Hindlimb muscle (tissue), 1 donor: ENCODE data around the gene MX1. TPM values are rescaled to one million over a fixed set of nuclear protein-coding genes. Genes with fewer than 3 reads are reported as not detected.

ENCODE experiments used
- DNase-seq: peaks from one replicate; pipeline ENCODE4 v3.0.0-alpha.2; 2013
- polyA plus RNA-seq: library from polyadenylated mRNA; unstranded; fragments of 120-200 nt; gene quantifications from one replicate; pipeline ENCODE4 v1.2.1, GENCODE V29; 2013; ENCODE audit not compliant: insufficient read length

Gene MX1
- 4.7 TPM for polyA plus RNA-seq

DNA sequence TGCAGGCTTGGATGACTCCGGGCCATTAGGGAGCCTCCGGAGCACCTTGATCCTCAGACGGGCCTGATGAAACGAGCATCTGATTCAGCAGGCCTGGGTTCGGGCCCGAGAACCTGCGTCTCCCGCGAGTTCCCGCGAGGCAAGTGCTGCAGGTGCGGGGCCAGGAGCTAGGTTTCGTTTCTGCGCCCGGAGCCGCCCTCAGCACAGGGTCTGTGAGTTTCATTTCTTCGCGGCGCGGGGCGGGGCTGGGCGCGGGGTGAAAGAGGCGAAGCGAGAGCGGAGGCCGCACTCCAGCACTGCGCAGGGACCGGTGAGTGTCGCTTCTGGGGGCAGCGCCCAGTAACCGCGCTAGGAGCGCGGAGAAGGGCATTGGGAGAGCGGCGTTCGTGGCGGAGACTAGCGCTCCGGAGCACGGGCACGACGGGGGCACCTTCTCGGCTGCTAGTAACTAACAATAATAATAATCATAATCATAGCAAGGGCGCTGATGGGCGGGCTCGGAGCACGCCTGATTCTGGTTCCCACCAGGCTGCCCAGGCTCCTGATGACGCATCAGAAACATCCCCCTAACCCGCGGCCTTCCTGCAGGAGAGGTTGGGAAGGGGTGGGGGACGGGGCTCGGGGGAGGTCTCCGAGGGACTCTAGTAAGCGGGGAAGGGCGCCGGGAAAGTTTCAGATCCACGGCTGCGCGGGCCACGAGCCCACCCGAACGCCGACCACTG is at the start of gene MX1:
MX1 (plus strand) TSS at position 286 of the 722 bp plus-strand sequence. CDS start 5,832 bp downstream, outside the sequence.
- DNase-seq = peak; percentile 44

DNA sequence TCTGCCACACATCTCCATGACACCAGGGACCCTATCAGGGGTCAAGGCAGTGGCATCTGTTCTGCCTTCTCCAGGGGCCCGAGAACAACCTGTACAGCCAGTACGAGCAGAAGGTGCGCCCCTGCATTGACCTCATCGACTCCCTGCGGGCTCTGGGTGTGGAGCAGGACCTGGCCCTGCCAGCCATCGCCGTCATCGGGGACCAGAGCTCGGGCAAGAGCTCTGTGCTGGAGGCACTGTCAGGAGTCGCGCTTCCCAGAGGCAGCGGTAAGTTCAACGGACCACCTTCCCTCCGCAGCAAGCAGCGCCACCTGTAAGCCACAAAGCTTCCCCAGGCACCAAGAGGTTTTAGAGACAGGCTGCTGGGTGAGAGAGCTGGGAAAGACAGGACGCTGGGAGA is 48.3 kb upstream of the MX1 start:
- DNase-seq = no peak

- DNase-seq = no peak
Measured at GRCh38 chr21:41378849-41379248, 47.2 kb upstream of the MX1 start.

- DNase-seq = no peak
Measured at GRCh38 chr21:41379901-41380300, 46.1 kb upstream of the MX1 start.

- DNase-seq = no peak
Measured at GRCh38 chr21:41381731-41382130, 44.3 kb upstream of the MX1 start.

DNA sequence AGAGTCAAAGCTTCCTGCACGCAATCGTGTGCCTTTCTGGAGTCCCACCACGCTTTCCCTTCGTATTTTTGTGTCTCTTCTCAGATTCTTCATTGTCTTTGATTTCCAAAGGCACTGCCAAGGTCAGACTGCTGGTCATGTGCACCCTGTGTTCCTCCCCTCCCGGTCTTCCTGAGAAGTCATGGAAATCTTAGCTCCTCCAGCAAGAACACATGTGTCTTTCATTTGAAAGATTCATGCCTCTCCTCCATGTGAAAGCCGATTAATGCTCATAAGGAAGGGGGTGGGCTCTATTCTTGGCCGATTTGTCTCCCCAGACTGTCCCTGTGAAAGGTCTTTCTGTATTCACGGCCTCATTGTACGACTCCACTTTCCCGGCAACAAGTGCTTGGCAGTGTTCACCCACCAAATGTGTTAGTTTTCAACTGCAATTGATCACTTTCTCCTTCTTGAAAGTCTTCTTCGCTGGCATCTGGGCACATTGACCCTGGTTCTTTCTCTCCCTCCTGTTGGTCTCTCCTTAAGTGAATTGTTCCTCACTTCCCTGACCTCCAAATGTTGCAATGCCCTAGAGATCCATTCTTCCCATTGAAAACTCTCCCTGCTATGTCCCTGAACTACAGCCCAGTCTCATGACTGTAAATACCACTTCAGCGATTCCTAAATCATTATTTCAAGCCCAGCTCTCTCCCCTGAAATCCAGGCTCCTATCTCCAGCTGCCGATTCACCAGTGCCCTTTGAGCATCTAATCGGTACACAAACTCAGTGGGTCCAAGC is 38.8 kb upstream of the MX1 start:
- no peak for DNase-seq

- DNase-seq = no peak
Measured at GRCh38 chr21:41387824-41388223, 38.2 kb upstream of the MX1 start.

GRCh38 chr21:41388259-41388658 is 37.8 kb upstream of the MX1 start:
- no peak for DNase-seq

DNA sequence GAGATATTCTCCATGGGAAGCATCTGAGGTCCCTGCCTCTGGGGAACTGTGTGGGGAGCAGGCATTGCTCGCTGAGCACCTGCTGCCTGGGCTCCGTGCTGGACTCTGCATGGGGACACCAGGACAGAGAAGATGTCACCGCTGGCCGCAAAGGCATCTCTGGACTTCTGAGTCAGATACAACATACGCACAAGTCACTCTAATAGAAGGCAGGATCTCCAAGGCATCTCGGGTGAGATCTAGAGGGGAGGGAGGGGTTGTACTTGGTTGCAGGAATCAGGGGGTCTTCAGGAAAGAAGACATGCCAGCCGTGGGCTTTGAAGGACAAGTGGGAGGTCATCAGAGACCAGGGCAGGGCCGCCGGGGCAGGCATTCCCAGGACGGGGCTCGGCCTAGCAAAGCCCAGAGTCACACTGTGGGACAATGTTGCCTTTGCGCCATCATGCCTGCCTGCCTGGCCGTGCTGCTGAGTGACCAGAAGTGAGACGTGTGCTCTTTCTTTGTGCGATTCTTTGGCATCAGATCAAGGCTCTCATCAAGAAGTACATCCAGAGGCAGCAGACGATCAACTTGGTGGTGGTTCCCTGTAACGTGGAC is 35.9 kb upstream of the MX1 start:
- no peak for DNase-seq

GRCh38 chr21:41393876-41394465 is 32.1 kb upstream of the MX1 start:
- DNase-seq = no peak

- no peak for DNase-seq
Measured at GRCh38 chr21:41396558-41397075, 29.4 kb upstream of the MX1 start.

- DNase-seq = no peak
Measured at GRCh38 chr21:41397471-41397891, 28.6 kb upstream of the MX1 start.

- no peak for DNase-seq
Measured at GRCh38 chr21:41398251-41398650, 27.8 kb upstream of the MX1 start.

- no peak for DNase-seq
Measured at GRCh38 chr21:41398831-41399230, 27.2 kb upstream of the MX1 start.

- DNase-seq = no peak
Measured at GRCh38 chr21:41399246-41399800, 26.7 kb upstream of the MX1 start.

- no peak for DNase-seq
Measured at GRCh38 chr21:41402231-41402630, 23.8 kb upstream of the MX1 start.

- DNase-seq = no peak
Measured at GRCh38 chr21:41402796-41403195, 23.2 kb upstream of the MX1 start.

DNA sequence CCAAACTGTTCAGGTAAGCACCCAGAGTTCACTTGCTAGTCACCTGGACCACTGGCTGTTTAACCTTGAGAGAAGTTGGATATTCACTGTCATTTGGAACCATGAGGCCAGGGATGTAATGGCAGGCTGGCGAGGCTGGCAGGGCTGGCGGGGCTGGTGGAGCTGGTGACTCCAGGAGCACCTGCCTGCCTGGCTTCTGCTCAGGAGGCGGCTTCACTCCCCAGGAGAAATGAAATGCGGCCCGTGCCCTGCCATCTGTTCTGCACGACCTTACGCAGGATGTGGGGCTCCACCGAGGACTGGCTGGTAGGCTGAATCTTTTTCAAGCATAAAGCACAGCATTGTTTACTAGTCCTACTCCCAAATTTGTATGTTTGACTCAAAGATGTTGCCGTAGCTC is 22.7 kb upstream of the MX1 start:
- no peak for DNase-seq

DNA sequence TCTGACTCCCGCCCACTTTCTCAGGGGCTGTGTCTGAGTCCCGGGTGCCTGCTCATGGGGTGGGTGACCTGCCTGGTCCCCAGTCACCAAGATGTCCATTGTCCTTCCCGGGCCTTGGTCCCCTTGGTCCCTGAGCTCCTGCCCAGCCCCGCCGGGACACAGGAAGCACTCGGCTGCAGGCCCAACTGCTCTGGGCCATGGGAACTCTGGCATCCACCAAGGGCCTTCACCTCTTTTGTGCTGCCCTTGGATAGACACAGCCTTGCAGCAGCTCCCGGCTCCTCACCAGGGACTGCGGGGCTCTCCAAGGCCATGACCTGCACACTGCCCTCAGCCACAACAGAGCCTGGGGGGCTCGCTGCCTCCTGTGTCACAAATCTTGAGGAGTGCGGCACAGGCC is 22.1 kb upstream of the MX1 start:
- DNase-seq = no peak

GRCh38 chr21:41405321-41405720 is 20.7 kb upstream of the MX1 start:
- DNase-seq = no peak

DNA sequence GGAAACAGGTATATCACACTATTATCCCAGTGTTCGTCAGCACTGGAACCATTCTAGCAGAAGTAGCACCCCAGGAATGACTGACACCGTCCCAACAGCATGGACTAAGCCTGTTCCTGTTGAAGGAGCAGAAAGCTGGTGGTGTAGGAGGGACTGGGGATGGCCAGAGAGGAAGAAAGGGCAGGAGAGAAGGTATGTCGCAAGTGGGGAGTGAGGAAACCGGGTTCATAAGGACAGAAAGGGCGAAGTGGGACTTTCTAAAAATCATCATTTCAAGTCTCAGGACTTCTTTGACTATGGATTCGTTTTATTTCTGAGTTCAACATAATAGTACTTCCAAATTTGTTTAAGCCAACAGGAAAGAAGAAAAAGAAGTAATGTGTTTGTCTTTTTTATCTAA is 19.7 kb upstream of the MX1 start:
- no peak for DNase-seq
